CD4-positive, alpha-beta T cell treated with Interleukin-10 for 1 hour (primary cell): ENCODE data around the gene GFRA1.
"Not testable (repeated sequence)": the region's sequence is repeated elsewhere in the genome, so short reads cannot be mapped to it uniquely, and the experiment has no call there.

ENCODE experiments used
- DNase-seq: peaks from one replicate; pipeline ENCODE4 v3.0.0-alpha.2; 2020

Gene GFRA1

GRCh38 chr10:116195583-116195982 lies 77.4 kb downstream of the GFRA1 start:
- DNase-seq: no peak

- no peak for DNase-seq
Observed at GRCh38 chr10:116195039-116195438, 78.0 kb downstream of the GFRA1 start.

DNA sequence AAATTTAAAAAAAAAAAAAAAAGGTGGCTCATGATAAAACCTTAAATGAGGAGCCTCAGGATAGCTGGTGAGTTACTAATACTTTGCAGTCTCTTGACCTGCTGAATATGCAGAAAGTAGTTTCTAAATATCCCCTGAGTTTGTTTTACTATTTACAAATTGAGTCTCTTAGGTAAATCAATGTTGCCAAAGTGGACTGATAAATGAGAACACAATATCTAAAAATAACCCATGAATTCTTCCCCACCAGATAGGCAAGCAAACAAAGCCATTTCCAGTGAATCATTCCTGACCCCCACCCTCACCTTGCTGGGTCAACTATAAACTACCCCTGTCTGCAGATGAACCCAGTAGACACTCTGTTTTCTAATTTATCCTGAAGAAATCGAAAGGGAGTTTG lies 78.9 kb downstream of the GFRA1 start:
- DNase-seq: no peak

DNA sequence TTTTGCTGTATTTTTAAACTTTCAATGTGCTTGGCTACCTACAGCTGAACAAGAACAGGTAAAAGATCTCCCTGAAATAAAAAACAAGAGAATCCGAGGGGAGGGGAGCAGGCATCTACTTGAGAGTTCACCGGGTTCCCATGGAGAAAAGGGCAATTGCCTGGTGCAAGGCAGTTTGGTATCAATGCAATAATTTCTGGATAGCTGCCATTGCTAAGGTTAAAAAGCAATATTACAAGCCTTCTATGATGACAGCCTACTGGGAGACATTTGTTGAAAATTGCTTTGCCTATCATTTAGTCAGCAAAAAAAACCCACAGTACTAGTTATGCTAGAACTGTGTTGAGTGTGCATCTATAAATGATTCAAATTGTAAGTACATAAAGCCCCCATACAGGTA lies 82.1 kb downstream of the GFRA1 start:
- no peak for DNase-seq

DNA sequence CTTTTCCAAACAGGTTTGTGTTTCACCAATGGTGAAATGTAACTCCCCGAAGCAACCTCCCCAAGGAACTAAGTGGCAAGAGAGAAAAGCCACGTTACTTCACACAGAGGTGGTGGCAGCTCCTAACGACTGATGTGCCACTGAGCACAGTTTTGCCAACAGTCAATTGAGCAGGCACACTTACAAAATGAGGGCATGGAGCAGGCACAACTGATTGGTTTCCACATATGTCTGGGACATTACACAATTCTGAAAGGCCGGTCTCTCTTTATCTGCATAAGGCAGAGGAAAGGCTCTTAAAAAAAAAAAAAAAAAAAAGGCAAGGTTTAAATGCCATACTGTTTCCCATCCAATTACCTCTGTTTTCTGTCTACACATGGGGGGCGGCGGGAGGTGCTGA lies 86.7 kb downstream of the GFRA1 start:
- DNase-seq: no peak

- DNase-seq: no peak
Observed at GRCh38 chr10:116185199-116185867, 87.7 kb downstream of the GFRA1 start.

DNA sequence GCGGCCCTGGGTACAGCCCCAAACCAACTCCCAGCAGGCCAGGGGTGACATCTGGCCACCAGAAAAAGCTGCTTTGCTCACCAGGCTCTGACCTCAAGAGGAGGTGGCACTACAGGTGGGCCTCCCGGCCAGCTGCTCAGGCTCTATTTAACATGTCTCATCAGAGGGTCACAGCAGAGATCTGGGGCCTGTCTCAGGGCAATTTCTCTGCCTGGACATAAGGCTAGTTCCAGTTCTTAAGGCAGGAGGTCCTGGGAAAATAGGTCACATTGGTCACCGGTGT lies 88.6 kb downstream of the GFRA1 start:
- no peak for DNase-seq

DNA sequence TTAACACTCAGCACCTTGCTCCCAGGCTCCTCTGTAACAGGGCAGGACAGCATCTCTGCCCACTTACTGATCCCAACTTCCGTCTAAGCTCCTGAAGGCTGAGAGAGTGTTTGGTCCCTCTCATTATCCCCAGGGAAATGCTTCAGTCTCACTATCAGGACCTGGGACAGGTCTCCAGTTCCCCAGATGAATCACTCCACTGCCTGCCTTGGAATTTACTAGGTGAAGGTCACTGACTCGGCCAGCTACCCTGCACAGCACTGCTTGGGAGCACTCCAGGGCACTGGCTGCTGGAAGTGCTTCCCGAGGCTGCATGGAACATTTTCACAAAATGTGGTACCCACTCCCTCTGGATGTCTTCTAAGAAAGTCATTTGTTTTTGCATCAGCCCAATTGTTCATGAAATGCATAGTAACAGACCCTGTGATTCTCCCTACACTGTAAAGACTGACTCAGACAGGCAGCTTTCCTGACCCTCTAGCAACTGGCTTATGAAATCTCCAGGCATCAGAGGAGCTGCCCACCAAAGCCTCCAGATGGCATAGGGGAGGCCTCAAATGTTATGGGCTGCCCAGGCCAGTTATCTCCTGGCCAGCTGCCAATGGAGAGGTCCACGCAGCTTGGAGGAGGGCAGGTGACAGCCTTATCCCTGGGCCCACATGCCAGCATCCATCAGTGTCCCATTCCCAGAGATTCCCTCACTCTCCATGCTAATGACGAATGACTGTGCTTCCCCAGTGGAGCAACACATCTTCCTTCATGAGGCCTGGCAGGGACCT lies 89.1 kb downstream of the GFRA1 start:
- no peak for DNase-seq

DNA sequence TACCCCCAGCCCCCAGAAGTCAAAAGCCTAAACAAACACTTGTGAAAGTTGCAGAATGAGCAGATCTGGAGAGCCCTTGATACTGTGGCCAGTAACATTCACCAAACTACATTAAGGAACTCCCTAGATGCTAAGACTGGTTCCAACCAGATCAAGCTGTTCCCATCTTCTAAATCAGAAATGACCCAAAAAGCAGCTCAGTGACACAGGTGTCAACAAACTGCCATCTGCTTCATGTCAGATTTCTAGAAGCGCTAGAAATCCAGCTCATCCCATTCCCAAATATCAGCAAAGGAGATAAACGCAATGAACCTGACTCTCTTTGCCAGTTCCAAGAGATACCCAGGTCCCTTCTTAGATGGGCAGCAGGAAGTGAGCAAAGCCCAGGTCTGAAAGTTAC lies 90.6 kb downstream of the GFRA1 start:
- no peak for DNase-seq

DNA sequence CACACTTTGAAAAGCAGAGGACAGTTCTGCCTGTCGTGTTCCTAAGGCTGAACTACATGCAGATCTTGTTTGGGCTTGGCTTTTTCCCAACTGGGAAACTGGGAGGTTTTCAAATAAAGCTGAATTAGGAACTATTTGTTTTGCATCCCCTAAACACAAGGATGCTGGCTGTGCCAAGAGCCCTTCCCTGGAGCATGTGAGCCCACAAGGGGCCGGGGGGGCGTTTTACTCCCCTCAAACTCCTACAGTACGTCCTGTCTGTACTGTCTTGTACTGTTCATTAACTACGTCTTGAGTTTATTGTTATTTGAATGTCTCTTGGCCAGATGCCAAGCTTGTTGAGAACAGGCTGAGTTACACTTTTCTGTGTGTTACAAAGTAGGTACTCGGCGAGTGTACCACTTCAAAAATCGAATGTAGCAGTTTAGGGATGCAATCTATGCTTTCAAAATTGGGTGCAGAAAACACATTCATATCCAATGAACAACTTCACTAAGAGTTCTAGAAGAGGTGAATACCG lies 94.9 kb downstream of the GFRA1 start:
- DNase-seq: no peak

DNA sequence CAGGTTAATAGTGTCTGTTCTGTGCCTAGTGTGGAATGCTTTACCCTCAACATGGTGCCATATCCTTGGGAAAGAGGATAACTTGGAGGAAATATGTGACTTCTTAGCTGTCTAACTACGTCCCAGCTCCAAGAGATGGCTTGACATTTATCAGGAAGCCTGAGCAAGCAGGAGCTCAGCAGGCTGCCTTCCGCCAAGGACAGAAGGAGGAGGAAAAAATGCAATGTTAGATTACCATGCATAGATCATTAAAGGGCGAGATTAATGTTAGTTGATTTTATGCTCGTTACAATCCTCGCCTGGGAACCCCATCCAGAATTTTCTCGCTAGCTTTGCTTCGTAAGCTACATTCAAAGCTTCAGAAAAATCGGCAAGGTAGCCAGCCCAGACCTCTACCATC lies 97.8 kb downstream of the GFRA1 start:
- DNase-seq: no peak

DNA sequence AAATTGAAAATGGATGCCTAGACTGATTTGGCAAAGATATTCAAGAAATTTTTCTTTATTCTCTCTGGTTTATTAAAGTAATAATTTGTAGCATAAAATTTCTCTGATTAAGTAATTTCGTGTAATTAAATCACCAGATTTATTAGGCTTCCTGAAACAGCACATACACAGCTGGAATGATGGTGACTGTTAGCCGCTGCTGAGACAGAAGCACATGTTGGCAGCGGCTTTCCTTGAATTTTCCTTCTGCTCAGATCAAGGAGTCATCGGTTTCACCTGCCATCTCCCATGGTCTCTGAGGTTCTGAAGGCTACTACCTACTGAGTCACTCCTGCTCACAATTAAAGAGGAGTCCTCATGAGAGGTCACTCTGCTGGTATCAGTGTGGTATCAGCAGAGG lies 101.5 kb downstream of the GFRA1 start:
- no peak for DNase-seq

- DNase-seq: no peak
Observed at GRCh38 chr10:116170815-116171250, 102.2 kb downstream of the GFRA1 start.

DNA sequence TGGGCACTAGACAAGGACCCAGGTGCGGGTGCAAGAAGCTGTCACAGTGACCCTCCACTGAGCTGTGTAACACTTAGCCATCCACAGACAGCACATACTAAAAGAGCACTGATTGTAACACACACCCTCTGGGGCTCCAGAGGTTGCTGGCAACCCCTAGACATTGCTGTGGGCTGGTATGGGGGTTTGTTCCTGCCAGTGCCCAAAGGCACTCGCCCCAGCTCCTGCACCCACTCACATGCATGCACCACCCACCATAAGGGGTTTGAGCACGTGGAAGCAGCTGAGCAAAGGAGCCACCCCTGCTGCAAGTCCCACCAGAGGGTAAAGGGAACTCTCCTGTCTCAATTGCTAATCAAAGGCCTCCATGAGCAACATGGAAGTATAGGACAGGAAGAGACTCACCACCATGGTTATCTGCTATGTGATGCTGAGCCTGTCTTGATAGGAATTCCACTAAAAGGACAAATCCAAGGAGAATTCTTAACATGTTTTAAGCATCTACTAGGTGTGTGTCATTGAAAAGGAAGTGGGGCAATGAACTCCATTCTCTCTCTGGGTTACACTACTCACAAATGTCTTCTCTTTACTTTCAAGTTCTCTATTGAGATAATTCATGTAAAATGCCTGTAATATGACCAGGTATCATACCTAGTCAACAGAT lies 103.1 kb downstream of the GFRA1 start:
- DNase-seq: no peak

DNA sequence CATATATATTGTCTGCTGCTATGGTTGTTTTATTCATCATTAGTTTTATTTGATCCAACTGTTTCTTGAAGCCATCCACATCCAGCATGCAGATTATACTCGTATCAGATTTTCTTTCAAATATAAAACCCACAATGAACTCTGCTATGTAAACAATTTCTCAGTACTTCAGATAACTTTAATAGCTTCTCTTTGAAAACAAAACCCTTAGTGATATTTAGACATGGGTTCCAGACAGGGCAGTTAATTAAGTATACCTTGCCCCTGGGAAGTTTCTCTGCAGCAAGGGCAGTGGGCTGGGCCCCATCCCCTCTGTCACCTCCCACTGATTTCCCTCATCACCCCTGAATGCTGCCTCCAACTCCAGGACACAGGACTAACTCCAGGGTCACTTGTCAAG lies 104.3 kb downstream of the GFRA1 start:
- no peak for DNase-seq

DNA sequence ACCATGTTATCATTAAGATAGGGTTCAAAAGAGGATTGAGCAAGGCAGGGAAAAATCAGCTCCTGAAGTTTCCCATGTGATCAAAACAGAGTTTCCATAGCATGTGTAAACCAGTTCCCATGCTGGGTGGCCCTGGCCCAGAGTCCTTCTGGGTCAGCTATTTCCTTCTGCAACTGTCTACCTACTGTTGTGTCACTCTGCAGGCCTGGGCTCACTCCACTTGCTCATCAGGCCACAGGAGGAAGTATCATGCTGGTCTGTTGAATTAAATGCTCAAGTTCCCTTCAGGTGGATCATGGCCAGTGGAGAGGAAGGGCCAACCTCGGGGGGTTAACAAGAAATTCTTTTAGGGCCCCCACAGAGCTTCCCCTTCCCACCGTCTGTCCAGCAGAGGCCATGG lies 104.7 kb downstream of the GFRA1 start:
- DNase-seq: no peak

- not testable (repeated sequence) for DNase-seq
Observed at GRCh38 chr10:116165941-116166340, 107.1 kb downstream of the GFRA1 start.

- no peak for DNase-seq
Observed at GRCh38 chr10:116164291-116164690, 108.7 kb downstream of the GFRA1 start.

- no peak for DNase-seq
Observed at GRCh38 chr10:116163333-116164131, 109.5 kb downstream of the GFRA1 start.

DNA sequence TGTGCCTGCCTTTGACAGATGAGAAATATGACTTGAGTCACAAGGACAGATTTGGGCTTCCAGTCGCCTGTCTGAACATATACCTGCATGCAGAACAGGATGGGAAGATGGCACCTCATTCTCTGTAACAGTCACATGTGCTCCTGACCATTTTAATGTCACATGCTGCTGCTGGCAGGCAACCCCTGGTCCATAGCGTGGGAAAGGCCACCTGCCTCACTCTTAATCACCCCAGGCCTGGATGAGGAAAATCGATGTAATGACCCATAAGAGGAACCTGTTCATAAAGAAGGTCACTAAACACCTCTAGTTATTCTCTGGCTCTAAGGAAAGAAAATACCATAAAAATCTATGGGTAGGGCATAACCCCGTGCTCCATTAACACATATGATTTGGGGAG lies 110.2 kb downstream of the GFRA1 start:
- DNase-seq: no peak

- no peak for DNase-seq
Observed at GRCh38 chr10:116160271-116160670, 112.7 kb downstream of the GFRA1 start.

DNA sequence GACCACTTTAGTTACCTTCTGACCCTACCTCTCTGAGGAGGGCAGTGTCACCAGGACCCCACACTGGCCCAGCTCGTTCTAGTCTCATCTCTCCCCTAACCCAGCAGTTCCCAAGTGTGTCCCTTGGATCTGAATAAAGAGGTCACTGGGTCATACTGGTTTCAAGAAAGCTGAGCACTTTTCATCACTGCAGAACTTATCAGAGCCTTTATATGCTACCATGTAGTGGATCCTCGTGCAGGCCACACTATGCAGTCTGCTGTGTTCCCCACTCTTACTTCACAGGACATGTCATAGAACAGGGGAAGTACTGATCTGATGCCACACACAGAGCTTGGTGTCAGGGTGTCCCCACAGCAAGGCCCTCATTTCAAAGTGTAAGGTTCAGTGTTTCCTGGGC lies 113.8 kb downstream of the GFRA1 start:
- no peak for DNase-seq

GRCh38 chr10:116158036-116158435 lies 115.0 kb downstream of the GFRA1 start:
- no peak for DNase-seq
